Nephron progenitor cell (in vitro differentiated cells): ENCODE data around the gene FTL.

Experiments
- DNase-seq: peaks from one replicate; pipeline ENCODE4 v3.0.0; 2021
- H3K27ac Mint-ChIP-seq: 2 replicates; pipeline ENCODE4 v1.8.0; 2021; ENCODE audit warnings: mild to moderate bottlenecking, moderate library complexity, mixed read lengths
- H3K27me3 Mint-ChIP-seq: 2 replicates; pipeline ENCODE4 v1.8.0; 2021; ENCODE audit warnings: mild to moderate bottlenecking, low read depth, mixed read lengths; ENCODE audit not compliant: poor library complexity
- H3K36me3 Mint-ChIP-seq: 2 replicates; pipeline ENCODE4 v1.8.0; 2021; ENCODE audit warnings: low read depth, mixed read lengths
- H3K4me1 Mint-ChIP-seq: 2 replicates; pipeline ENCODE4 v1.8.0; 2021; ENCODE audit warnings: mixed read lengths
- H3K4me3 Mint-ChIP-seq: 2 replicates; pipeline ENCODE4 v1.8.0; 2021; ENCODE audit warnings: mild to moderate bottlenecking, moderate library complexity, mixed read lengths
- H3K9me3 Mint-ChIP-seq: 2 replicates; pipeline ENCODE4 v1.8.0; 2021; ENCODE audit warnings: mild to moderate bottlenecking, moderate library complexity, mixed read lengths
- TF ChIP-seq, protein P1 (sequence below): fragments of 200-600 bp; sonication (generic); IDR thresholded peaks from 2 replicates; pipeline ENCODE4 v1.5.0; 2021; ENCODE audit warnings: antibody characterized with exemption

The FTL gene

GRCh38 chr19:49014870-49015255 is 49.8 kb downstream of the FTL start:
- Mint-ChIP-seq H3K4me3 (no peak overlapping the region), H3K27me3 (peaks cover 21% of the 10 kb centered on the region), H3K4me1 (peaks cover 9% of the 10 kb centered on the region), H3K9me3 (no peaks in the 10 kb centered on the region), H3K27ac (no peak overlapping the region), H3K36me3 (peaks cover 34% of the 10 kb centered on the region)
- DNase-seq, result no peak
- TF ChIP-seq, protein P1, sequence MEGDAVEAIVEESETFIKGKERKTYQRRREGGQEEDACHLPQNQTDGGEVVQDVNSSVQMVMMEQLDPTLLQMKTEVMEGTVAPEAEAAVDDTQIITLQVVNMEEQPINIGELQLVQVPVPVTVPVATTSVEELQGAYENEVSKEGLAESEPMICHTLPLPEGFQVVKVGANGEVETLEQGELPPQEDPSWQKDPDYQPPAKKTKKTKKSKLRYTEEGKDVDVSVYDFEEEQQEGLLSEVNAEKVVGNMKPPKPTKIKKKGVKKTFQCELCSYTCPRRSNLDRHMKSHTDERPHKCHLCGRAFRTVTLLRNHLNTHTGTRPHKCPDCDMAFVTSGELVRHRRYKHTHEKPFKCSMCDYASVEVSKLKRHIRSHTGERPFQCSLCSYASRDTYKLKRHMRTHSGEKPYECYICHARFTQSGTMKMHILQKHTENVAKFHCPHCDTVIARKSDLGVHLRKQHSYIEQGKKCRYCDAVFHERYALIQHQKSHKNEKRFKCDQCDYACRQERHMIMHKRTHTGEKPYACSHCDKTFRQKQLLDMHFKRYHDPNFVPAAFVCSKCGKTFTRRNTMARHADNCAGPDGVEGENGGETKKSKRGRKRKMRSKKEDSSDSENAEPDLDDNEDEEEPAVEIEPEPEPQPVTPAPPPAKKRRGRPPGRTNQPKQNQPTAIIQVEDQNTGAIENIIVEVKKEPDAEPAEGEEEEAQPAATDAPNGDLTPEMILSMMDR, result no peak

GRCh38 chr19:49016067-49016839 is 51.1 kb downstream of the FTL start:
- TF ChIP-seq, protein P1, result no peak
- no peak overlapping the region for H3K27ac Mint-ChIP-seq
- H3K4me3 Mint-ChIP-seq, result no peak overlapping the region
- peaks cover 31% of the 10 kb centered on the region for H3K27me3 Mint-ChIP-seq
- peaks cover 23% of the 10 kb centered on the region for H3K36me3 Mint-ChIP-seq
- H3K4me1 Mint-ChIP-seq, result peaks cover 23% of the 10 kb centered on the region
- H3K9me3 Mint-ChIP-seq, result no peaks in the 10 kb centered on the region
- no peak for DNase-seq
